HPDE6-E6E7 (cell line): ENCODE measurements around the gene IMP3.
A peak's percentile ranks its signal among the peaks of the same experiment; 100 is the strongest.

Experiments
- DNase-seq: peaks from one replicate; pipeline ENCODE4 v3.0.0; 2011; ENCODE audit warnings: missing footprints; ENCODE audit errors: extremely low spot score

Gene IMP3

GRCh38 chr15:75620841-75621391 is 19.1 kb downstream of the IMP3 start:
- peak; percentile 65 for DNase-seq

DNA sequence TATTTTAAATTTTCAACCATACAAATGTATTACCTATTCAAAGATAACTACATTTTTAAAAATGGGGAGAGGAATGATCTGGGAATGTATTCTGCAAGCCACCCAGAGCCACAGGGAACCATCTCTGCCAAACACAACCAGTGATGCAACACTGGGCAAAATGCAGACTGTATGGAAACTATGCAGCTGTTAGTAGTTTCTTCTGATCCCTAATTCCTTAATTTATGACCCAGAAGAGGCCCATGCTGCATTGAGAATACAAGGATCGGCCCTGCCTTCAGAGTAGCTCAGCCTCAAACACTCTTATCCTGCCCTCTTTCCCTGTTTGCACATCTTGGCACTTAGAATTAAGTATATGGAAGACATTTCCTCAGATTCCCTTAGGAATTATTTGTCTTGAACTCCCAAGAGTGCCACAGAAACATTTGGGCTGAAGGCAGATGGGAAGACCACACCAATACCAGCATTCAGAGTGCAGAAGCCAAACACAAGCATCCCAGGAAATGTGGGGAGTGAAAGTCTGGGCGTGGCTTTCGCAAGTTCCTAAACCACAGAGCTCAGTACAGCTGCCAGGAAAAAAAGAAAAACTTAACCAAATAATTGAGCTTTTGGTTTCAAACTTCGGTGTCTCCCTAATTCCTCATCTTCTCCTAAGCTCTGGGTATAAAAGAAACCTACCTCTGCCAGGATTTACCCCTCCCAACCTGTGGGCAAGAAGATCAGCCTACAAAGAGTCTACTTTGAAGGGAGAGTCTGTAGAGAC is 19.8 kb downstream of the IMP3 start:
- no peak for DNase-seq

DNA sequence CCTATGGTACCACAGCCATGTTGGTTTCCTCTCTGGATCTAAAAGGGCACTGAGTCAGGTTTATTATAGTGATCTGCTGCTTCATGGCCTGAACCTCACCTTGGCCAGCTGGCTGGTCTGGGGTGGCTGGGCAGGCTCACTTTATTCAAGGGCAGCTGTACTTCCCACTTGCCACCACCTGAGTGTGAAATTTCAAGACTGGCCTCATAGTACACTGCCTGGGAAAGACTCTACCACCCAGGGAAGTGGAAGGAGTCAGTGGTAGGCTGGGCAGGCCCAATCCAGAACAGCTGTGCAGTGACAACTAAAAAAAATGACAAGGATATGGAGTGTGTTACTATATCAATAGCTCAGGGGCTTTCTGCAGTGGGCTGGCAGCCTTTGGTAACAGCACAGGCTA is 23.3 kb downstream of the IMP3 start:
- DNase-seq, result no peak

DNA sequence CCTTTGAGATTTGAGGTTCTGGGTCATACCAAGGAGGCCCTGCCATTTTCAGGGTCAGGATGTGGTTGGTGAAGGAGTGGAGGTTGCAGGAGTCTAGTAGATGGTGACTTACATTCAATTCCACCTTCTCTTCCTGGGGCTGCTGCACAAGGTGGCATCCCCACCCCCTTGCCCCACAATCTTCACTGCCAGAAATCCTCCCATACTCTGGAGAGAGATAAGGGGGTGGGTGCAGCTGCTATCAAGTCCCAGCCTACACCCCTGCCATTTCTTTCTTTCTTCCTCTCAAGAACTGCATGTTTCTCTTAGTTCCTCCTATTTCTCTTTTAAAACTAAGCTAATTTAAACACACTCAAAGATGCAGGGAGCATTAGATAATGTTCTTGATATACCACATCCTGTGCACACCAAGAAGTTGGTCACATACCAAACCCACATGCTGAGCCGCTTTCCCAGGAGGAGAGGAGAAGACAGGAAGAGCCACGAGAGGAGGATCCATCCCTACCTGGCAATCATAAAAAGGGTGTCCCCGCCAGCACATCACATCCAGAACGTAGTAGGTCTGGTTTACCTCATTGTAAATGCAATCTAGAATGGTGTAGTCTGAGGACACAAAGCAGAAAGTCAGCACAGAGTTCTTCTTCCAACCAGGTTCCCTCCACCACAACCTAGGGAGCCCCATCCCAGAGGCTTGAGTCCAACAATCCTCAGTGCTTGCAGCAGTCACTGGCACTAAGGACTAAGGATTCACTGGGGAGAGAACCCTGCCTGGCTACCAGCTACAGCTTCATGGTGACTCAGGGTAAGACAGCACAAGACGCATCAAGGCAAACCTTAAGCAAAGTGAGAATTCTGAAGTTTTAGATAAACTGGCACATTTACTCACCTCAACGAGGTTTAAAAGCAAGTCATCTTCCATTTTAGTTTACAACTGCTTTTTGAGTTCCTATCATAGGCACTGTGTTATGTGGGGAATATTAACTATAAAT is 33.0 kb downstream of the IMP3 start:
- DNase-seq, result no peak

GRCh38 chr15:75606026-75606425 is 34.0 kb downstream of the IMP3 start:
- DNase-seq, result no peak

DNA sequence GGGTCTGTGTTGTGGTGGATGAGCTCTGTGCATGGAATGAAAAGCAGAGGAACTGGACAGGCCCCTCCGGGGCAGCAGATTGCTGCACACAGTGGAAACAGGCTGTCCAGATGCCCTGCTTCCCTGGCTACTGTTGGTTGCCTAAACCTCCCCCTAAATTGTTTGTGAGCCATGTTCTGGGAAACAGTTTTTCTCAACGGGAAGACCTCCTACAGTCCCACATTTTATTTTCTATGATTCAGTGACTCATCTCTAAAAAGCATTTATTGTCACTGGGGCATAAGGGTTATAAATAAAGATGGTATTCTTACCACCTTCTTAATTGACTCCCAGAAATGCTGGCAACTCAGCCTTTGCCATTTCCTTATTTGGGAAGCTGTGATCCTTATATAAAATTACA is 40.6 kb downstream of the IMP3 start:
- no peak for DNase-seq

GRCh38 chr15:75598361-75598760 is 41.7 kb downstream of the IMP3 start:
- DNase-seq, result no peak

GRCh38 chr15:75597667-75598341 is 42.2 kb downstream of the IMP3 start:
- DNase-seq, result no peak

GRCh38 chr15:75596703-75597345 is 43.2 kb downstream of the IMP3 start:
- DNase-seq, result no peak

GRCh38 chr15:75594276-75594675 is 45.7 kb downstream of the IMP3 start:
- DNase-seq, result no peak

DNA sequence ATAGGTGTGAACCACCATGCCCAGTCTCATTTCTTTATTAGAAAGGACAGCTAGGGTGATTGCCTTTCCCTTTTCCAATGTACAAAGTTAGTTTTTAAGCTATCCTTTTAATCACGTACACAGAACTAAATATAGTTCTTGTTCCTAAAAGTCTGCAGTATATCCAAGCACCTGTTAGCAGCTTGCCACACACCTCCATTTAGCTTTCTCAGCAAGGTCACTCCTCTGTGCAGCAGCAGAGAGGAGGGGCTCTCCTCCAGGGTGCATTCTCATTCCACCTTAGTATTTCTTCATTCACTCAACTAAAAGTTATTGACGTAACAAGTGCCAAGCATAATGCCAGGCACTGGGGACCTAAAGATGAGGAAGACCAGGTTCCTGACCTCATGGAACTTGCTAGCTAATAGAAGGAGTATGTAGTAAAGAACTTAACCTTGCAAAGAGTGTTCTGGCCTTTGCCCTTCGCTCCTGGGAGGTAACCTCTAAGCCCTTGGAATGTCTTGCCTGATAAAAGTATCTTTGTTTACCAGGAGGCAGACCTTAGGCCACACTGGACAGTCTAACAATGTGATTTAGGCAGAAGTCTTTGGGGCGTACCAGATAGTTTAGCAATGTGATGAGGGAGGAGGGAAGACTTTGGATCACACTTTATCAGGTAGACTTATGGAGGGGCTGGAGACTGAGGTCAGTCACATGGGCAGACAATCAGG is 48.2 kb downstream of the IMP3 start:
- no peak for DNase-seq

- DNase-seq, result no peak
Observed at GRCh38 chr15:75590239-75590638, 49.8 kb downstream of the IMP3 start.
